Duodenal mucosa (tissue), 2 donors: Measurements from ENCODE around the gene SMARCD3.
A peak's percentile ranks its signal among the peaks of the same experiment; 100 is the strongest.

Experiments used
- H3K27ac ChIP-seq: one replicate; pipeline ENCODE4 v1.7.0; 2013; ENCODE audit warnings: low read depth, low read length
- H3K27me3 ChIP-seq, 2 donors: one replicate each; pipeline ENCODE4 v1.7.0; 2013; ENCODE audit warnings: low read length in 2 of 2, control low read depth in 1 of 2; ENCODE audit not compliant: insufficient read depth in 2 of 2, control insufficient read depth in 1 of 2
- H3K36me3 ChIP-seq, 2 donors: one replicate each; pipeline ENCODE4 v1.7.0; 2013; ENCODE audit warnings: low read length in 2 of 2, control low read depth in 1 of 2; ENCODE audit not compliant: insufficient read depth in 2 of 2, control insufficient read depth in 1 of 2
- H3K4me1 ChIP-seq, 2 donors: one replicate each; pipeline ENCODE4 v1.7.0; 2013; ENCODE audit warnings: low read length in 2 of 2, control low read depth in 1 of 2; ENCODE audit not compliant: insufficient read depth in 2 of 2, control insufficient read depth in 1 of 2
- H3K4me3 ChIP-seq, 2 donors: one replicate each; pipeline ENCODE4 v1.7.0; 2013; ENCODE audit warnings: low read length in 2 of 2, low read depth in 1 of 2
- H3K9ac ChIP-seq, 2 donors: one replicate each; pipeline ENCODE4 v1.7.0; 2013; ENCODE audit warnings: low read length in 2 of 2, low read depth in 1 of 2
- H3K9me3 ChIP-seq, 2 donors: one replicate each; pipeline ENCODE4 v1.7.0; 2013; ENCODE audit warnings: low read length in 2 of 2, control low read depth in 1 of 2; ENCODE audit not compliant: control insufficient read depth in 1 of 2

SMARCD3 gene

GRCh38 chr7:151249732-151250072 is 1.2 kb upstream of the SMARCD3 start:
- Histone ChIP-seq H3K4me3 (no peak overlapping the region), H3K9ac (peak overlapping the region in 1 of 2 donors; percentile 33), H3K36me3 (no peaks in the 10 kb centered on the region), H3K27me3 (peaks cover 64 to 70% of the 10 kb centered on the region in 2 donors), H3K9me3 (no peaks in the 10 kb centered on the region), H3K4me1 (peaks cover 16 to 32% of the 10 kb centered on the region in 2 donors), H3K27ac (no peak overlapping the region)

- peak overlapping the region; percentile 56 for H3K27ac ChIP-seq
- peaks cover 21 to 35% of the 10 kb centered on the region in 2 donors for H3K4me1 ChIP-seq
- H3K27me3 ChIP-seq = peaks cover 61 to 72% of the 10 kb centered on the region in 2 donors
- H3K36me3 ChIP-seq = no peaks in the 10 kb centered on the region
- peak overlapping the region; percentile 40 to 59 for H3K4me3 ChIP-seq
- H3K9ac ChIP-seq = peak overlapping the region; percentile 32 to 33
- H3K9me3 ChIP-seq = no peaks in the 10 kb centered on the region
Measured at GRCh38 chr7:151249034-151249731, 689 bp upstream of the SMARCD3 start.

- Histone ChIP-seq H3K27me3 (peaks cover 51 to 67% of the 10 kb centered on the region in 2 donors), H3K36me3 (no peaks in the 10 kb centered on the region), H3K27ac (peak overlapping the region; percentile 50), H3K4me3 (peak overlapping the region; percentile 50 to 65), H3K9ac (peak overlapping the region in 1 of 2 donors; percentile 33), H3K4me1 (peaks cover 33 to 47% of the 10 kb centered on the region in 2 donors), H3K9me3 (no peaks in the 10 kb centered on the region)
Measured at GRCh38 chr7:151247611-151248345, 716 bp downstream of the SMARCD3 start.

GRCh38 chr7:151246851-151247580 is 1.5 kb downstream of the SMARCD3 start:
- Histone ChIP-seq H3K9ac (no peak overlapping the region), H3K27me3 (peaks cover 43 to 60% of the 10 kb centered on the region in 2 donors)

GRCh38 chr7:151246102-151246850 is 2.2 kb downstream of the SMARCD3 start:
- Histone ChIP-seq H3K27ac (no peak overlapping the region), H3K36me3 (no peaks in the 10 kb centered on the region), H3K4me3 (no peak overlapping the region), H3K9me3 (no peaks in the 10 kb centered on the region), H3K27me3 (peaks cover 40 to 57% of the 10 kb centered on the region in 2 donors), H3K4me1 (peaks cover 33 to 47% of the 10 kb centered on the region in 2 donors), H3K9ac (no peak overlapping the region)

More at GRCh38 chr7:151246851-151247580, 1.5 kb downstream of the SMARCD3 start:
- no peaks in the 10 kb centered on the region for H3K9me3 ChIP-seq
- H3K4me1 ChIP-seq = peaks cover 33 to 47% of the 10 kb centered on the region in 2 donors
- no peak overlapping the region for H3K4me3 ChIP-seq
- no peaks in the 10 kb centered on the region for H3K36me3 ChIP-seq
- H3K27ac ChIP-seq = no peak overlapping the region

- Histone ChIP-seq H3K27me3 (peaks cover 34 to 49% of the 10 kb centered on the region in 2 donors), H3K4me3 (peak overlapping the region; percentile 36), H3K36me3 (no peaks in the 10 kb centered on the region), H3K9me3 (no peaks in the 10 kb centered on the region), H3K9ac (no peak overlapping the region), H3K27ac (no peak overlapping the region), H3K4me1 (peaks cover 33 to 40% of the 10 kb centered on the region in 2 donors)
Measured at GRCh38 chr7:151245360-151246101, 3.0 kb downstream of the SMARCD3 start.

- Histone ChIP-seq H3K36me3 (no peaks in the 10 kb centered on the region), H3K9me3 (no peaks in the 10 kb centered on the region), H3K4me3 (peak overlapping the region; percentile 36), H3K27ac (no peak overlapping the region), H3K4me1 (peaks cover 32 to 35% of the 10 kb centered on the region in 2 donors), H3K9ac (no peak overlapping the region), H3K27me3 (peaks cover 31 to 43% of the 10 kb centered on the region in 2 donors)
Measured at GRCh38 chr7:151244841-151245346, 3.6 kb downstream of the SMARCD3 start.

- Histone ChIP-seq H3K27me3 (peaks cover 31 to 41% of the 10 kb centered on the region in 2 donors), H3K4me1 (peaks cover 29 to 30% of the 10 kb centered on the region in 2 donors), H3K4me3 (peak overlapping the region; percentile 25 to 61), H3K27ac (no peak overlapping the region), H3K36me3 (peaks cover 2 to 3% of the 10 kb centered on the region in 2 donors), H3K9ac (no peak overlapping the region), H3K9me3 (no peaks in the 10 kb centered on the region)
Measured at GRCh38 chr7:151244196-151244840, 4.2 kb downstream of the SMARCD3 start.
